ACC112 (cell line): ENCODE results near the gene ZDHHC6.
"Not testable (repeated sequence)": the region's sequence is repeated elsewhere in the genome, so short reads cannot be mapped to it uniquely, and the experiment has no call there.

Experiments
- H2AFZ ChIP-seq: fragments of 200-600 bp; sonication (generic); one replicate; pipeline ENCODE4 v1.6.0; 2017; ENCODE audit warnings: antibody characterized with exemption, low read length; ENCODE audit not compliant: unreplicated experiment
- H3K27ac ChIP-seq: fragments of 200-600 bp; sonication (generic); 2 replicates; pipeline ENCODE4 v1.5.1; 2014; ENCODE audit warnings: low read depth, mild to moderate bottlenecking, antibody characterized with exemption, low read length, moderate library complexity
- H3K27me3 ChIP-seq: fragments of 200-600 bp; sonication (generic); 2 replicates; pipeline ENCODE4 v1.6.1; 2014; ENCODE audit warnings: mild to moderate bottlenecking, antibody characterized with exemption, low read length, moderate library complexity, mixed read lengths; ENCODE audit not compliant: insufficient read depth
- H3K36me3 ChIP-seq: fragments of 200-600 bp; sonication (generic); 2 replicates; pipeline ENCODE4 v1.6.1; 2016; ENCODE audit warnings: mild to moderate bottlenecking, antibody characterized with exemption, low read length, moderate library complexity, mixed read lengths; ENCODE audit not compliant: insufficient read depth
- H3K4me1 ChIP-seq: fragments of 200-600 bp; sonication (generic); one replicate; pipeline ENCODE4 v1.6.1; 2016; ENCODE audit warnings: low read length, mixed read lengths; ENCODE audit not compliant: insufficient read depth, unreplicated experiment, control insufficient read depth
- H3K4me3 ChIP-seq: fragments of 200-600 bp; sonication (generic); 2 replicates; pipeline ENCODE4 v1.5.1; 2014; ENCODE audit warnings: mild to moderate bottlenecking, low read depth, low read length
- H3K79me2 ChIP-seq: fragments of 200-600 bp; sonication (generic); one replicate; pipeline ENCODE4 v1.6.0; 2016; ENCODE audit warnings: low read length; ENCODE audit not compliant: control insufficient read depth, unreplicated experiment, insufficient read depth

Gene ZDHHC6

GRCh38 chr10:112390125-112390703, 56.5 kb downstream of the ZDHHC6 start:
- Histone ChIP-seq H3K4me1 (peaks cover 10% of the 10 kb centered on the region), H3K27ac (no peak overlapping the region), H3K36me3 (no peaks in the 10 kb centered on the region), H3K27me3 (no peaks in the 10 kb centered on the region), H3K79me2 (no peaks in the 10 kb centered on the region), H3K4me3 (no peak overlapping the region), H2AFZ (no peak overlapping the region)

GRCh38 chr10:112389271-112389822, 57.4 kb downstream of the ZDHHC6 start:
- peak overlapping the region; percentile 43 for H3K27ac ChIP-seq
- no peak overlapping the region for H3K4me3 ChIP-seq
- no peaks in the 10 kb centered on the region for H3K27me3 ChIP-seq
- peak overlapping the region; percentile 10 for H2AFZ ChIP-seq
- peaks cover 10% of the 10 kb centered on the region for H3K4me1 ChIP-seq
- H3K79me2 ChIP-seq, result no peaks in the 10 kb centered on the region
- no peaks in the 10 kb centered on the region for H3K36me3 ChIP-seq

- Histone ChIP-seq H3K79me2 (no peaks in the 10 kb centered on the region), H3K4me3 (no peak overlapping the region), H2AFZ (no peak overlapping the region), H3K4me1 (peaks cover 13% of the 10 kb centered on the region), H3K36me3 (no peaks in the 10 kb centered on the region), H3K27me3 (no peaks in the 10 kb centered on the region), H3K27ac (peak overlapping the region; percentile 43; the same call in 1 of the 2 replicates)
These were observed 58.2 kb downstream of the ZDHHC6 start for GRCh38 chr10:112388548-112388947.

- not testable (repeated sequence) for H3K27ac ChIP-seq, H2AFZ ChIP-seq, H3K27me3 ChIP-seq, H3K36me3 ChIP-seq, H3K79me2 ChIP-seq, H3K4me3 ChIP-seq
- peaks cover 18% of the 10 kb centered on the region for H3K4me1 ChIP-seq
These were observed 58.7 kb downstream of the ZDHHC6 start for GRCh38 chr10:112388056-112388455.

GRCh38 chr10:112385201-112385600, 61.5 kb downstream of the ZDHHC6 start:
- Histone ChIP-seq H3K36me3 (no peaks in the 10 kb centered on the region), H3K4me3 (no peak overlapping the region), H3K27me3 (no peaks in the 10 kb centered on the region), H3K79me2 (no peaks in the 10 kb centered on the region), H3K27ac (no peak overlapping the region), H3K4me1 (peaks cover 30% of the 10 kb centered on the region), H2AFZ (no peak overlapping the region)

- no peak overlapping the region for H2AFZ ChIP-seq
- H3K79me2 ChIP-seq, result no peaks in the 10 kb centered on the region
- H3K36me3 ChIP-seq, result no peaks in the 10 kb centered on the region
- no peak overlapping the region for H3K4me3 ChIP-seq
- no peaks in the 10 kb centered on the region for H3K27me3 ChIP-seq
- peaks cover 33% of the 10 kb centered on the region for H3K4me1 ChIP-seq
- H3K27ac ChIP-seq, result no peak overlapping the region
These were observed 62.6 kb downstream of the ZDHHC6 start for GRCh38 chr10:112384141-112384540.

- Histone ChIP-seq H2AFZ (no peak overlapping the region), H3K27ac (no peak overlapping the region), H3K27me3 (no peaks in the 10 kb centered on the region), H3K4me1 (peaks cover 35% of the 10 kb centered on the region), H3K4me3 (no peak overlapping the region), H3K79me2 (no peaks in the 10 kb centered on the region), H3K36me3 (no peaks in the 10 kb centered on the region)
These were observed 63.4 kb downstream of the ZDHHC6 start for GRCh38 chr10:112383325-112383724.

GRCh38 chr10:112382515-112383235, 64.0 kb downstream of the ZDHHC6 start:
- Histone ChIP-seq H3K4me1 (peaks cover 35% of the 10 kb centered on the region), H3K36me3 (no peaks in the 10 kb centered on the region), H3K4me3 (no peak overlapping the region), H2AFZ (no peak overlapping the region), H3K27me3 (no peaks in the 10 kb centered on the region), H3K79me2 (no peaks in the 10 kb centered on the region), H3K27ac (no peak overlapping the region)
